Hematopoietic multipotent progenitor cell (in vitro differentiated cells): ENCODE results near the gene ZSCAN22. TPM values are rescaled to one million over a fixed set of nuclear protein-coding genes. Genes with fewer than 3 reads are reported as not detected.

ENCODE experiments used
- DNase-seq, 3 donors: peaks; one replicate each; pipeline ENCODE4 v3.0.0-alpha.2; 2011 to 2015; ENCODE audit warnings: low read depth in 2 of 3, low spot score in 2 of 3
- total RNA-seq: library from RNA; depleted of rRNA; stranded (reverse); fragments of >200 nt; gene quantifications from one replicate; pipeline ENCODE4 v1.2.3, GENCODE V29; 2012

ZSCAN22 gene
- total RNA-seq, 1 donor, result 3.0 TPM

GRCh38 chr19:58350871-58351557, 24.2 kb downstream of the ZSCAN22 start:
- no peak for DNase-seq

- DNase-seq, result no peak
These were observed 24.7 kb downstream of the ZSCAN22 start for GRCh38 chr19:58351558-58351878.

- DNase-seq, result no peak
These were observed 25.4 kb downstream of the ZSCAN22 start for GRCh38 chr19:58351990-58352755.

DNA sequence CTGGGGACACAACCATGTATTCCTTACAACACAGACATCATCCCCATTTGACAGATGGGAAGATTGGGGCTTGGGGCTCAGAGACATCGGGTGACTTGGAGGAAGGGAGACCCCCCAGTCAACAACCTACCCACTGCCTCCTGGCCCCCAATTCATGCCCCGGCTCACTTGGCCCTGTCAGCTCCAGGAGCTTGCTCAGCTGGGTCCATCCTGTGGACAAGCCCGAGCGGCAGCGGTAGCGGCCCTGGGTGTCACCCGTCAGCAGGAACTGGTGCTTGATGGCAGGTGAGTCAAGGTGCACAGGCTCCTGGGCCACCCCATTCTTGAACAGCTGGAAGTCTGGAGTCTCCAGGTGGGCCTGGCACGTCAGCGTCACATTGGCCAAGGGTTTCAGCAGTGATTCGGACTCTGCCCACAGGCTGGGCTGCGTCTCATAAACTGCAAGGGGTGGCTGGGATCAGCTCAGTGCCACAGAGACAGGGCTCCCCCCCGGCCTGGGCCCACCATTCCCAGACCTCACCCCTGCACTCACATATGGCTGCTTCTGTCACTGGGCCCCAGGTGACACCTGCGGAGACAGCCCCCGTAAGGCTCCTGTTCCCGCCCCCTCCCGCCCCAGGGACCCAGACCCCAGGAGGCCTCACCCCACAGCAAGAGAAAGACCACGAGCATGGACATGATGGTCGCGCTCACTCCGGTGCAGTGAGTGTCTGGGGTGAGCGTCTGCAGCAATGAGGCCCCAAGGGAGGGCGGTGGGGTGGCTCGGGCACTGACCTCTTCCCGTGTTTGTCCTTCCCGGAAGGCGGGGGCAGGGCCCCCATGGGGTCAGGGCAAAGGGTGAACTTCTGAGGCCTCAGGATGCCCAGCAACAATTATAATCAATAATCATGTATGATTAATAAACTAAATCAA, 26.2 kb downstream of the ZSCAN22 start, which contains the start of gene A1BG:
A1BG (minus strand) TSS at position 733 of the 912 bp plus-strand sequence; CDS start at position 678, 55 bp downstream.
- DNase-seq, result no peak

- no peak for DNase-seq
These were observed 27.1 kb downstream of the ZSCAN22 start for GRCh38 chr19:58353717-58354477.

GRCh38 chr19:58354478-58355030, 27.8 kb downstream of the ZSCAN22 start:
- DNase-seq, result no peak

GRCh38 chr19:58355215-58355796, 28.5 kb downstream of the ZSCAN22 start:
- no peak for DNase-seq

GRCh38 chr19:58355908-58356765, 29.3 kb downstream of the ZSCAN22 start:
- DNase-seq, result peak; percentile 34 to 60 (median 56)

GRCh38 chr19:58356766-58357480, 30.1 kb downstream of the ZSCAN22 start:
- DNase-seq, result no peak

- DNase-seq, result no peak
These were observed 30.8 kb downstream of the ZSCAN22 start for GRCh38 chr19:58357481-58358145.

GRCh38 chr19:58361900-58362271, 35.1 kb downstream of the ZSCAN22 start:
- no peak for DNase-seq

DNA sequence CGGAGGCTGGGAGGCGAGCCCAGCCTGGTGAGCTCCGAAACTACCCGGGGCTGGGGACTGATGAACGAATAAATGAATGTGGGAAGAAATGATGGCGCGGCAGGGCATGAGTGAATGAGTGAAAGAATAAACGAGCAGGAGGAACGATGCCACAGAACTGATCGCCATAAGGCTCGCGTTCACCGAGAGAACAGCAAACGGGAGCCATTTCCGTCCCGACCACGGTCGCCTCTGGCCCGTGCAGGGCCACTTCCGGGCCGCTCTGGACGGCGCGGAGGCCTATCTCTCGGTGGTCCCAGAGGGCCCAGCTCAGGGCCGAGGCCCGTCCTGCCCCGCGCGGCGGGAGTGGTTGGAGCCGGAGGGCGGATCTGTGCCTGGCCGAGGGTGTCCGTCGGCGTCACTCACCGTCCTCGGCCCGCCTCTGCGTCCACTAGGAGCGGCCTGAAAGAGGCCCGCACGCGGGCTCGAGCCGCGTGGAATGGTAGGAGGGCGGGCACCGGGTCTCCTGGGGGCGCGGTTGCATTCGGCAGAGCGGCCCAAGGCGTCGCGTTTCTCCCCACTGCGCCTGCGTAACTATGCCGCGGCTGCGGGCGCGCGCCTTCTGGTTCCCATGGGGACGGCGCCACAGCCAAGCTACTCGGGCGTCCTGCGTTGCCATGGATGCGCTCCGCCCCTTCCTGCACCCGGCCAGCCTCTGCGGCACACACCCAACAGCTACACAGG, 35.6 kb downstream of the ZSCAN22 start, which contains the start of gene ZNF497:
ZNF497 (minus strand) TSS at position 480 of the 723 bp plus-strand sequence. CDS start 5,116 bp downstream, outside the sequence.
- peak; percentile 94 to 96 (median 94) for DNase-seq

DNA sequence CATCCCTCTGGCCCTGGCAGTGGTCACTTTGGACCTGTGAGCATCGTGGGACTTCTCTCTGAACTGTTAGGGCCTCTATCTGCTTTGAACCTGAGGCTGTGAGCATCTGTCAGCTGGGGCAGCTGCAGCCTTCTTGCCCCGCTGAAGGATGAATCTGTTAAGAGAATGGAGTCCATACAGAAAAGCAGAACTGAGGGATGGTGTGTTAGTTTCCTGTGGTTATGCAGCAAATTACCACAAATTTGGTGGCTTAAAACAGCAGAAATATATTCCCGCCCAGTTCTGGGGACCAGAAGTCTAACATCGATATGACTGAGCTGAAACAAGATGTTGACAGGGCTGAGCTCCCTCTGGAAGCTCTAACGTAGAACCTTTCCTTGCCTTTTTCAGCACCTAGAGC, 37.4 kb downstream of the ZSCAN22 start:
- DNase-seq, result peak in 2 of 3 donors; percentile 73 to 86

- DNase-seq, result no peak
These were observed 40.0 kb downstream of the ZSCAN22 start for GRCh38 chr19:58366585-58367430.

GRCh38 chr19:58367698-58368454, 41.1 kb downstream of the ZSCAN22 start:
- no peak for DNase-seq
